ENCODE results near the gene NANOS3.

GRCh38 chr19:13917888-13918406 lies 41.0 kb downstream of the NANOS3 start:
- no peak for TF ChIP-seq ATF1 (CRISPR knock-in tag; IDR thresholded peaks at IDR 0.05)
- TF ChIP-seq MYBL2 (CRISPR knock-in tag; IDR thresholded peaks at IDR 0.05) = no peak
- TF ChIP-seq MAX (CRISPR knock-in tag; IDR thresholded peaks at IDR 0.05) = no peak
- no peak for TF ChIP-seq NR2C2 (CRISPR knock-in tag; IDR thresholded peaks at IDR 0.05)
- no peak for TF ChIP-seq ZNF138 (CRISPR knock-in tag; conservative IDR thresholded peaks at IDR 0.05)
- no peak for TF ChIP-seq CTCF (IDR thresholded peaks at IDR 0.05)
- no peak for TF ChIP-seq ZSCAN18 (CRISPR knock-in tag; IDR thresholded peaks at IDR 0.05)
- no peak for TF ChIP-seq USF1 (CRISPR knock-in tag; IDR thresholded peaks at IDR 0.05)
- no peak for TF ChIP-seq E2F4 (CRISPR knock-in tag; IDR thresholded peaks at IDR 0.05; ENCODE audit: borderline replicate concordance, low read depth)
- no peak for TF ChIP-seq ZNF512 (CRISPR knock-in tag; IDR thresholded peaks at IDR 0.05; ENCODE audit: borderline replicate concordance)

Measured in WTC11 (cell line).